ENCODE data around the gene SLC35D1.
"Not testable (repeated sequence)": the region's sequence is repeated elsewhere in the genome, so short reads cannot be mapped to it uniquely, and the experiment has no call there.

SLC35D1 gene

DNA sequence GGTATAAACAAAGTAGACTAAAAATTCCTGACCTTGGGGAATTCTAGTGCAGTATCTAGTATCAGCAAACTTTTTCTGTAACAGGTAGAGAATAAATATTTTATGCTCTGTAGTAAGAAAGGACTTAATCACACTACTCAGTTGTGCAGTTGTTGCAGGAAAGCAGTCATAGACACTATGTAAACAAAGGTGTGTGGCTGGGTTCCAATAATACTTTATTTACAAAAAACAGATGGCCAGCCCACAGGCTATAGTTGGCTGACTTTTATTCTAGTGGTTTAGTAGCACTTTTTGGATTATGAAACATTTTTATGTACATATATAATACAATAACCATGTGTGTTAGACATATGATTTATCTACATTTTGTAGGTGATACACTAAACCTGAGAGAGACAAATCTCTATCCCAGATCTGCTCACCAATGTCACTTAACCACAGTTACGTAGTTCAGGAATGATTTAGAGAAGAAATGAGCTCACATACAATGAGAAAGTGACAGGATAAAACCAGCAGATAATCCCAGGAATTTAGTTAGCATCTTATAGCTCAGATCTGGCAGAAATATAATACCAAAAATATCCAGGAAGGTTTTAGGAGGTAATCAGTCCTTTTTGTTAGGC, 73.1 kb downstream of the SLC35D1 start:
- Histone ChIP-seq H3K27ac (peak overlapping the region; percentile 8 to 55), H3K4me3 (peak overlapping the region; percentile 55)
- TF ChIP-seq, protein P1, sequence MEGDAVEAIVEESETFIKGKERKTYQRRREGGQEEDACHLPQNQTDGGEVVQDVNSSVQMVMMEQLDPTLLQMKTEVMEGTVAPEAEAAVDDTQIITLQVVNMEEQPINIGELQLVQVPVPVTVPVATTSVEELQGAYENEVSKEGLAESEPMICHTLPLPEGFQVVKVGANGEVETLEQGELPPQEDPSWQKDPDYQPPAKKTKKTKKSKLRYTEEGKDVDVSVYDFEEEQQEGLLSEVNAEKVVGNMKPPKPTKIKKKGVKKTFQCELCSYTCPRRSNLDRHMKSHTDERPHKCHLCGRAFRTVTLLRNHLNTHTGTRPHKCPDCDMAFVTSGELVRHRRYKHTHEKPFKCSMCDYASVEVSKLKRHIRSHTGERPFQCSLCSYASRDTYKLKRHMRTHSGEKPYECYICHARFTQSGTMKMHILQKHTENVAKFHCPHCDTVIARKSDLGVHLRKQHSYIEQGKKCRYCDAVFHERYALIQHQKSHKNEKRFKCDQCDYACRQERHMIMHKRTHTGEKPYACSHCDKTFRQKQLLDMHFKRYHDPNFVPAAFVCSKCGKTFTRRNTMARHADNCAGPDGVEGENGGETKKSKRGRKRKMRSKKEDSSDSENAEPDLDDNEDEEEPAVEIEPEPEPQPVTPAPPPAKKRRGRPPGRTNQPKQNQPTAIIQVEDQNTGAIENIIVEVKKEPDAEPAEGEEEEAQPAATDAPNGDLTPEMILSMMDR (IDR thresholded peaks at IDR 0.05) = no peak
- no peak for DNase-seq (ENCODE audit: low spot score)

DNA sequence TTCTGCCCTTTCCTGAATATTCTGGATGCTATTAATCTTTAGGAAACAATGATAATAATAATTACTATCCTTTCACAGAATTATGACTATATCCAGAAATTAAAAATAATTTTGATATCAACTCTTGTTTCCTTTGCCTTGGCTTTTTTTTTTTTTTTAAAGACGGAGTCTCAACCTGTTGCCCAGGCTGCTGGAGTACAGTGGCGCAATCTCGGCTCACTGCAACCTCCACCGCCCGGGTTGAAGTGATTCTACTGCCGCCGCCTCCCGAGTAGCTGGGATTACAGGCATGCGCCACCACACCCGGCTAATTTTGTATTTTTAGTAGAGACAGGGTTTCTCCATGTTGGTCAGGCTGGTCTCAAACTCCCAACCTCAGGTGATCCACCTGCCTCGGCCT, 74.3 kb downstream of the SLC35D1 start:
- not testable (repeated sequence) for H3K27ac ChIP-seq; DNase-seq (ENCODE audit: low spot score); H3K4me3 ChIP-seq

DNA sequence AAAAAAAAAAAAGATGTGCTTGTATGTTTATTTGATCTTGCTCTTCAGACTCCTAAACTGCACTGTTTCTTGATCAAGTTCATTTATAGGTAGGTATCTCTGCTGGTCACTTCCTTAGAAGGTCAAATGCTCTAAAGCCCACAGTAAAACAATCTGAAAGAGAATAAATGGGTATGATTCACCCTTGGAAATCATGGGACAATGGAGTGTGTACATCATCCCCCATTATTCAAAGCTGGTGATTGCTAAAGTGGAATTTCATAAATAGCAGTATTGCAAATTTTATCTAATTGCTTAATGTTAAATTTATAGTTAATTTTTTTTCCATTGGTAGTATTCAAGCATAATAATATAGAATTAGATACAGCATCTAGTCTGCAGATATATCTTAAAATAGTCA, 75.7 kb downstream of the SLC35D1 start:
- no peak overlapping the region for H3K4me3 ChIP-seq
- H3K27ac ChIP-seq = no peak overlapping the region
- TF ChIP-seq, protein P1 (IDR thresholded peaks at IDR 0.05) = no peak
- no peak for DNase-seq (ENCODE audit: low spot score)

DNA sequence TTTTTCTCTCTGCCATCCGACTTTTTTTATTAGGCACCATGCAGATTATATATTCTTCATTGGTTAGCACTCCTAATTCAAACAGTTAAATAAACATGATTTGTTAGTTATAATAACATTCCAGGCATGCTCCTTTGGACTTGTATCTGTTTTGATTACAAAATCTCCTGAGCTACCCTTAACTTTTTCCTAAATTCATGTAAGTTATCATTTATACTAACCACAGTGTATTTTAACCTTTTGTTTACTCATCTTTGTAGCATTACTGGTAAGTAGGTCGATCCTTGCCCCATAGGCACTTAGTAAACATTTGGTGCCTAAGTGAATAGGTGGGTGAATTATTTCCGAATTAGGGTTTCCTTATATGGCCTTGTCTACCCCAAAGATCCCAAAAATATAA, 85.4 kb downstream of the SLC35D1 start:
- TF ChIP-seq, protein P1 (IDR thresholded peaks at IDR 0.05) = no peak
- no peak overlapping the region for H3K27ac ChIP-seq
- no peak for DNase-seq (ENCODE audit: low spot score)

DNA sequence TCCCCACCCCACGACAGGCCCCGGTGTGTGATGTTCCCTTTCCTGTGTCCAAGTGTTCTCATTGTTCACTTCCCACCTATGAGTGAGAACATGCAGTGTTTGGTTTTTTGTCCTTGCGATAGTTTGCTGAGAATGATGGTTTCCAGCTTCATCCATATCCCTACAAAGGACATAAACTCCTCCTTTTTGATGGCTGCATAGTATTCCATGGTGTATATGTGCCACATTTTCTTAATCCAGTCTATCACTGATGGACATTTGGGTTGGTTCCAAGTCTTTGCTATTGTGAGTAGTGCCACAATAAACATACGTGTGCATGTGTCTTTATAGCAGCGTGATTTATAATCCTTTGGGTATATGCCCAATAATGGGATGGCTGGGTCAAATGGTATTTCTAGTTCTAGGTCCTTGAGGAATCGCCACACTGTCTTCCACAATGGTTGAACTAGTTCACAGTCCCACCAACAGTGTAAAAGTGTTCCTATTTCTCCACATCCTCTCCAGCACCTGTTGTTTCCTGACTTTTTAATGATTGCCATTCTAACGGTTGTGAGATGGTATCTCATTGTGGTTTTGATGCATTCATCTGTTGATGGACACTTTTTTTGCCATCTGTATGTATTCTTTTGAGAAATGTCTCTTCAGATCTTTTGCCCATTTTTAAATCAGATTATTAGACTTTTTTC, 87.6 kb downstream of the SLC35D1 start:
- H3K4me3 ChIP-seq; H3K27ac ChIP-seq; DNase-seq (ENCODE audit: low spot score): not testable (repeated sequence)

More for the DNA sequence above, 85.4 kb downstream of the SLC35D1 start:
- no peak overlapping the region for H3K4me3 ChIP-seq

DNA sequence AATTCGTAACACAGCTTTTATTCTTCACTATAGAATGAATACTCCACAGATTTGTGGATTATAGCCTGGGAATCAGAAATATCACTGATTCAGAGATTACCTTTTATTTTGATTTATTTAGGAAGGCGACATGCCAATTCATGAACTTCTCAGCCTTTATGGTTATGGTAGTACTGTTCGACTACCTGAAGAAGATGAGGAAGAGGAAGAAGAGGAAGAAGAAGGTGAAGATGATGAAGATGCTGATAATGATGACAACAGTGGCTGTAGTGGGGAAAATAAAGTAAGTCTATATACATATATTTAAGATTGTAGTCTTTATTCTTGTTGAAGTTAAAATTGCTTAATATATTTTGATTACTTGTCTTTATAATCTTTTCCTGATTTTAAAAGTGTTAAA, 96.0 kb downstream of the SLC35D1 start:
- TF ChIP-seq, protein P1 (IDR thresholded peaks at IDR 0.05) = no peak
- no peak overlapping the region for H3K4me3 ChIP-seq

DNA sequence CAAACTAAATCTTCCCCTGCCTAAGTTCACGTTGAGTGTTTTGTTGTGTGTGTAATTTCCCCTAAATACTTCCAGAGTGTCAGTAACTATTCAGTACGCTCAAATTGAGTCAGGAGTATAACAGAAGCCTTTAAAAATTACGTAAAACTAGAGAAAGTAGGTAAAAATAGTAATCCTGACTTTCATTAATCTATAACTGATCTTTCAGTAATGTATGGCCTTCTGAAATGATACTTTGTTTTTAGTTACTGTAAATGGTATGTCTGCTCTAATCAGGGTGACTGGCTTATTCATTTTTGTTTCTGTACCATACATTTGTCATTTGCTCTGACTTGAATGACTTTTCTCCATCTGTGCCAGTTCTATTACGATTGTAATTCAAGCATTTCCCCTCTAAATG, 99.7 kb downstream of the SLC35D1 start:
- H3K4me3 ChIP-seq = no peak overlapping the region
- TF ChIP-seq, protein P1 (IDR thresholded peaks at IDR 0.05) = no peak
- DNase-seq (ENCODE audit: low spot score) = no peak
- no peak overlapping the region for H3K27ac ChIP-seq

More for the DNA sequence above, 96.0 kb downstream of the SLC35D1 start:
- no peak for DNase-seq (ENCODE audit: low spot score)
- H3K27ac ChIP-seq = no peak overlapping the region

DNA sequence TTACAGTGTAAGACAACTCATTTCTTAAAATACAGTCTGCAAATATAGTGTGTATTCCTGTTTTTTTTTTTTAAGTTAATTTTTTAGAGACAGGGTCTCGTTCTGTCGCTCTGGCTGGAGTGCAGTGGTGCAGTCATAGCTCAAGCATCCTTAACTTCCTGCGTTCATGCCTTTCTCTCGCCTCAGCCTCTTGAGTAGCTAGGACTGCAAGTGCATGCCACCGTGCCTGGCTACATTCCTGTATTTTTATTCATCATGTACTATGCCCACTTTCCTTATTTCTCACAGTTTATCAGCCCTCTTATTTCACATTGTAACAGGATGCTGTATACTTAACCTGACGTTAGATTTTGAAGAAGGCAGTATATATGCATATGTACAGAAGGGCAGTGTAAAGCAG, 102.4 kb downstream of the SLC35D1 start:
- Histone ChIP-seq H3K27ac (no peak overlapping the region), H3K4me3 (no peak overlapping the region)
- no peak for DNase-seq (ENCODE audit: low spot score)
- TF ChIP-seq, protein P1 (IDR thresholded peaks at IDR 0.05) = no peak

Data from coronary artery (tissue), 2 donors.